ENCODE measurements around the gene STPG1.

DNA sequence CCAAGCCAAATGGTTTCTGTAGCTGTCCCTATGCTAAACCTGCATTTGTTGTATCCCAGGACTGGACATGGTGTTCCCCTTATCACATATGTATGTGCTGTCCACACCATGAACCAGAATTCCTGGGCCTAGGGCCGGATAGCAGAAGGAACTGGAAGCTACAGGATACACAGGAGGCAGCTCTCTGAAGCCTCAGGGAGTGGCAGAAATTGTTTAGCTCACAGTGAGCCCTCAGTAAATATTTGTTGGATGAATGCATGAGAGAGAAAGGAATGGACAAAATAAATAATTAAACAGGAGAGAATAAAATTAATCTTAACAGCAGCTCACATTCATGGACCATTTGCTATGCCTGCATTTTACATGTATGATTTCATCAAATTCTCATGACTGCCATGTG is 4.1 kb upstream of the STPG1 start:
- TF ChIP-seq, protein P1, sequence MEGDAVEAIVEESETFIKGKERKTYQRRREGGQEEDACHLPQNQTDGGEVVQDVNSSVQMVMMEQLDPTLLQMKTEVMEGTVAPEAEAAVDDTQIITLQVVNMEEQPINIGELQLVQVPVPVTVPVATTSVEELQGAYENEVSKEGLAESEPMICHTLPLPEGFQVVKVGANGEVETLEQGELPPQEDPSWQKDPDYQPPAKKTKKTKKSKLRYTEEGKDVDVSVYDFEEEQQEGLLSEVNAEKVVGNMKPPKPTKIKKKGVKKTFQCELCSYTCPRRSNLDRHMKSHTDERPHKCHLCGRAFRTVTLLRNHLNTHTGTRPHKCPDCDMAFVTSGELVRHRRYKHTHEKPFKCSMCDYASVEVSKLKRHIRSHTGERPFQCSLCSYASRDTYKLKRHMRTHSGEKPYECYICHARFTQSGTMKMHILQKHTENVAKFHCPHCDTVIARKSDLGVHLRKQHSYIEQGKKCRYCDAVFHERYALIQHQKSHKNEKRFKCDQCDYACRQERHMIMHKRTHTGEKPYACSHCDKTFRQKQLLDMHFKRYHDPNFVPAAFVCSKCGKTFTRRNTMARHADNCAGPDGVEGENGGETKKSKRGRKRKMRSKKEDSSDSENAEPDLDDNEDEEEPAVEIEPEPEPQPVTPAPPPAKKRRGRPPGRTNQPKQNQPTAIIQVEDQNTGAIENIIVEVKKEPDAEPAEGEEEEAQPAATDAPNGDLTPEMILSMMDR (IDR thresholded peaks at IDR 0.05; ENCODE audit: borderline replicate concordance, extremely low read depth, low read length, poor library complexity, severe bottlenecking) = no peak
- TF ChIP-seq EZH2 (IDR thresholded peaks at IDR 0.05; ENCODE audit: borderline replicate concordance, low read depth, low read length, severe bottlenecking) = no peak
